Liver (tissue), 9 donors: ENCODE results near the gene FAM20C. TPM values are rescaled to one million over a fixed set of nuclear protein-coding genes. Genes with fewer than 3 reads are reported as not detected.
A peak's percentile ranks its signal among the peaks of the same experiment; 100 is the strongest.

ENCODE experiments used
- DNase-seq: peaks from one replicate; pipeline ENCODE4 v3.0.0-alpha.2; 2017; ENCODE audit warnings: low spot score
- H3K27ac ChIP-seq, 2 donors: one replicate each; pipeline ENCODE4 v1.7.0; 2013; ENCODE audit warnings: inconsistent platforms in 2 of 2, low read length in 2 of 2, control low read depth in 1 of 2, low read depth in 1 of 2, mild to moderate bottlenecking in 1 of 2
- H3K27me3 ChIP-seq, 4 donors: one replicate each; pipeline versions ENCODE4 v1.6.1 to v1.7.0; 2013; ENCODE audit warnings: low read length in 3 of 4, inconsistent platforms in 1 of 4, mild to moderate bottlenecking in 1 of 4, moderate library complexity in 1 of 4; ENCODE audit not compliant: control insufficient read depth in 4 of 4, insufficient read depth in 4 of 4
- H3K36me3 ChIP-seq, 4 donors: one replicate each; pipeline versions ENCODE4 v1.6.1 to v1.7.0; 2013; ENCODE audit warnings: low read length in 3 of 4, mild to moderate bottlenecking in 3 of 4, low read depth in 1 of 4, moderate library complexity in 1 of 4; ENCODE audit not compliant: control insufficient read depth in 4 of 4, insufficient read depth in 3 of 4
- H3K4me1 ChIP-seq, 4 donors: one replicate each; pipeline versions ENCODE4 v1.6.1 to v1.7.0; 2013; ENCODE audit warnings: low read length in 3 of 4, mild to moderate bottlenecking in 3 of 4, moderate library complexity in 1 of 4; ENCODE audit not compliant: control insufficient read depth in 4 of 4, insufficient read depth in 4 of 4
- H3K4me3 ChIP-seq, 3 donors: one replicate each; pipeline versions ENCODE4 v1.6.1 to v1.7.0; 2013; ENCODE audit warnings: low read length in 3 of 3, control low read depth in 1 of 3, low read depth in 1 of 3, mild to moderate bottlenecking in 1 of 3
- H3K9ac ChIP-seq, 2 donors: one replicate each; pipeline ENCODE4 v1.7.0; 2013; ENCODE audit warnings: low read length in 2 of 2, mild to moderate bottlenecking in 2 of 2, moderate library complexity in 2 of 2, control low read depth in 1 of 2, low read depth in 1 of 2
- H3K9me3 ChIP-seq, 4 donors: one replicate each; pipeline versions ENCODE4 v1.6.1 to v1.7.0; 2013; ENCODE audit warnings: low read length in 3 of 4; ENCODE audit not compliant: control insufficient read depth in 4 of 4
- CTCF ChIP-seq: fragments of 150-350 bp; IDR thresholded peaks from 2 replicates; pipeline ENCODE4 v1.5.1; 2017; ENCODE audit warnings: improper control_type of control experiment, low read depth, low read length; ENCODE audit not compliant: missing input control
- EGR1 ChIP-seq, 2 donors: IDR thresholded peaks; 2 replicates each; pipeline ENCODE4 v1.6.1; 2016 to 2018; ENCODE audit warnings: antibody characterized with exemption in 2 of 2, low read depth in 2 of 2
- FOXA1 ChIP-seq: IDR thresholded peaks from 2 replicates; pipeline ENCODE4 v1.6.1; 2016; ENCODE audit warnings: antibody characterized with exemption
- FOXA2 ChIP-seq: IDR thresholded peaks from 2 replicates; pipeline ENCODE4 v1.6.1; 2016; ENCODE audit warnings: antibody characterized with exemption
- HNF4A ChIP-seq, 2 donors: conservative IDR thresholded peaks; 2 replicates each; pipeline ENCODE4 v1.6.1; 2016; ENCODE audit warnings: antibody characterized with exemption in 2 of 2, mild to moderate bottlenecking in 2 of 2
- HNF4G ChIP-seq: IDR thresholded peaks from 2 replicates; pipeline ENCODE4 v1.6.1; 2016; ENCODE audit warnings: antibody characterized with exemption
- JUND ChIP-seq, 2 donors: IDR thresholded peaks; 2 replicates each; pipeline ENCODE4 v1.6.1; 2016; ENCODE audit warnings: antibody characterized with exemption in 2 of 2
- MAX ChIP-seq: IDR thresholded peaks from 2 replicates; pipeline ENCODE4 v1.6.1; 2016; ENCODE audit warnings: antibody characterized with exemption
- NR2F2 ChIP-seq: IDR thresholded peaks from 2 replicates; pipeline ENCODE4 v1.6.1; 2016; ENCODE audit warnings: antibody characterized with exemption
- RAD21 ChIP-seq, 2 donors: IDR thresholded peaks; 2 replicates each; pipeline ENCODE4 v1.6.1; 2016; ENCODE audit warnings: antibody characterized with exemption in 2 of 2, mild to moderate bottlenecking in 2 of 2
- REST ChIP-seq: IDR thresholded peaks from 2 replicates; pipeline ENCODE4 v1.6.1; 2016; ENCODE audit warnings: antibody characterized with exemption, mild to moderate bottlenecking
- RXRA ChIP-seq, 2 donors: IDR thresholded peaks; 2 replicates each; pipeline ENCODE4 v1.6.1; 2017 to 2018; ENCODE audit warnings: antibody characterized with exemption in 2 of 2, mild to moderate bottlenecking in 1 of 2
- SP1 ChIP-seq: IDR thresholded peaks from 2 replicates; pipeline ENCODE4 v1.6.1; 2018; ENCODE audit warnings: antibody characterized with exemption, mild to moderate bottlenecking
- TAF1 ChIP-seq: conservative IDR thresholded peaks from 2 replicates; pipeline ENCODE4 v1.6.1; 2016; ENCODE audit warnings: antibody characterized with exemption, mild to moderate bottlenecking
- YY1 ChIP-seq: IDR thresholded peaks from 2 replicates; pipeline ENCODE4 v1.6.1; 2016; ENCODE audit warnings: antibody characterized with exemption, mild to moderate bottlenecking
- ZBTB33 ChIP-seq: IDR thresholded peaks from 2 replicates; pipeline ENCODE4 v1.6.1; 2016; ENCODE audit warnings: antibody characterized with exemption
- WGBS: extraction: QIAGEN DNeasy Blood & Tissue Kit; methylation state at CpG from one replicate; pipeline ENCODE4 v1.1.7; 2013; 5-methylcytosine and 5-hydroxymethylcytosine counted together
- polyA plus RNA-seq, 2 donors: library from polyadenylated mRNA; stranded (reverse) in 1 of 2; unstranded in 1 of 2; fragments of 200-250 nt in 1 of 2; fragments of >200 nt in 1 of 2; fragmentation: Nextera tagmentation in 1 of 2; extraction: Ambion mirVana in 1 of 2; gene quantifications; one replicate each; pipeline versions ENCODE4 v1.2.1 to v1.2.3, GENCODE V29; 2013 to 2015
- total RNA-seq, 2 donors: library from RNA; depleted of rRNA; stranded (reverse); fragments of >200 nt; gene quantifications; one replicate each; pipeline ENCODE4 v1.2.3, GENCODE V29; 2014
- donor health status: healthy.
- donor health status: healthy.
- donor health status: healthy.
- donor health status: healthy.
- donor health status: healthy.

The FAM20C gene
- total and polyA plus RNA-seq, 4 donors, result 13.4 to 40.4 (median 31.5) TPM

- Histone ChIP-seq H3K36me3 (peaks cover 12 to 57% (median 40%) of the 10 kb centered on the region in 4 donors), H3K4me1 (peaks cover 15 to 47% (median 41%) of the 10 kb centered on the region in 4 donors), H3K9ac (no peak overlapping the region), H3K4me3 (no peak overlapping the region), H3K9me3 (no peaks in the 10 kb centered on the region), H3K27ac (no peak overlapping the region), H3K27me3 (no peaks in the 10 kb centered on the region)
- 92% methylated on average over 11 of the region's 11 CpGs for WGBS
- TF ChIP-seq SP1 (no peak), EGR1 (IDR thresholded peaks at IDR 0.05; ENCODE audit: low read depth in 2 of 2) (no peak), JUND (IDR thresholded peaks at IDR 0.05) (no peak), YY1 (no peak), RXRA (IDR thresholded peaks at IDR 0.05) (no peak), MAX (no peak), FOXA2 (no peak), RAD21 (IDR thresholded peaks at IDR 0.05) (no peak), CTCF (no peak), ZBTB33 (no peak), HNF4G (no peak), TAF1 (no peak), NR2F2 (no peak), REST (no peak), HNF4A (conservative IDR thresholded peaks at IDR 0.05) (no peak), FOXA1 (no peak)
- DNase-seq, result no peak
Observed at GRCh38 chr7:200290-200689, 7.9 kb downstream of the FAM20C start.

- H3K27ac ChIP-seq, result no peak overlapping the region
- H3K27me3 ChIP-seq, result no peaks in the 10 kb centered on the region
- H3K4me3 ChIP-seq, result no peak overlapping the region
- peaks cover 15 to 43% (median 37%) of the 10 kb centered on the region in 4 donors for H3K4me1 ChIP-seq
- no peaks in the 10 kb centered on the region for H3K9me3 ChIP-seq
- DNase-seq, result no peak
- TF ChIP-seq HNF4A (conservative IDR thresholded peaks at IDR 0.05) (no peak), RAD21 (IDR thresholded peaks at IDR 0.05) (peak in 1 of 2 donors; percentile 27)
- peaks cover 14 to 58% (median 40%) of the 10 kb centered on the region in 4 donors for H3K36me3 ChIP-seq
- WGBS, result 88% methylated on average over 10 of the region's 10 CpGs
- H3K9ac ChIP-seq, result no peak overlapping the region
Observed at GRCh38 chr7:200704-201103, 8.3 kb downstream of the FAM20C start.
